Upper lobe of left lung (tissue), 6 donors: Measurements from ENCODE around the gene FLYWCH2. TPM values are rescaled to one million over a fixed set of nuclear protein-coding genes. Genes with fewer than 3 reads are reported as not detected.

Experiments
- ATAC-seq, 2 donors: fragments of 200-7000 bp; cut with Tn5 transposase; one replicate each; pipeline ENCODE4 v1.9.1; 2022; ENCODE audit warnings: mild to moderate bottlenecking in 2 of 2, moderate library complexity in 2 of 2; ENCODE audit not compliant: low FRiP score in 2 of 2
- DNase-seq, 2 donors: peaks; one replicate each; pipeline ENCODE4 v3.0.0-alpha.2; 2019 to 2020
- H3K27ac ChIP-seq, 4 donors: fragments of 200-600 bp; sonication (generic); one replicate each; pipeline ENCODE4 v1.5.1; 2016 to 2019
- H3K27me3 ChIP-seq, 4 donors: fragments of 200-600 bp; sonication (generic); one replicate each; pipeline ENCODE4 v1.5.1; 2017 to 2019
- H3K36me3 ChIP-seq, 4 donors: fragments of 200-600 bp; sonication (generic); one replicate each; pipeline ENCODE4 v1.5.1; 2016 to 2019
- H3K4me1 ChIP-seq, 4 donors: fragments of 200-600 bp; sonication (generic); one replicate each; pipeline ENCODE4 v1.5.1; 2018 to 2019
- H3K4me3 ChIP-seq, 4 donors: fragments of 200-600 bp; sonication (generic); one replicate each; pipeline ENCODE4 v1.5.1; 2017 to 2019; ENCODE audit warnings: mild to moderate bottlenecking in 2 of 4, moderate library complexity in 1 of 4
- H3K9me3 ChIP-seq, 4 donors: fragments of 200-600 bp; sonication (generic); one replicate each; pipeline ENCODE4 v1.5.1; 2018 to 2019
- EP300 ChIP-seq, 4 donors: sonication (generic); formaldehyde crosslinking; IDR thresholded peaks; one replicate each; pipeline ENCODE4 v1.5.1; 2017; ENCODE audit warnings: antibody characterized with exemption in 4 of 4, control low read depth in 2 of 4
- POLR2A ChIP-seq, 4 donors: fragments of 450-650 bp; IDR thresholded peaks; one replicate each; pipeline ENCODE4 v1.5.1; 2016 to 2017; ENCODE audit warnings: antibody characterized with exemption in 4 of 4, mild to moderate bottlenecking in 2 of 4
- POLR2AphosphoS5 ChIP-seq, 2 donors: sonication (generic); formaldehyde crosslinking; IDR thresholded peaks; one replicate each; pipeline ENCODE4 v1.5.1; 2017; ENCODE audit warnings: antibody characterized with exemption in 2 of 2
- WGBS, 2 donors: methylation state at CpG; one replicate each; pipeline ENCODE4 v1.1.5; 2017 to 2018; 5-methylcytosine and 5-hydroxymethylcytosine counted together
- total RNA-seq, 6 donors: library from RNA; depleted of rRNA in 4 of 6; stranded (reverse); fragments of >200 nt in 4 of 6; gene quantifications; one replicate each; pipeline versions ENCODE4 v1.1.0 to v1.2.1, GENCODE V29; 2016 to 2021
- TF ChIP-seq, protein P1 (sequence below), 6 experiments: fragments of 450-650 bp in 4 of 6; fragments of 200-600 bp in 2 of 6; sonication (generic) in 2 of 6; IDR thresholded peaks; one replicate each; pipeline ENCODE4 v1.5.1; 2016 to 2019; ENCODE audit warnings: antibody characterized with exemption in 6 of 6
- donor health status: DM: no; HTN: no; CAD: no; lungs with moderate emphysema.
- donor health status: DM: no; HTN: yes; CAD: no; lungs with severe emphysema.

Gene FLYWCH2
- total RNA-seq, 6 donors from 2014 or later, result 31.2 to 70.1 (median 39.7) TPM

DNA sequence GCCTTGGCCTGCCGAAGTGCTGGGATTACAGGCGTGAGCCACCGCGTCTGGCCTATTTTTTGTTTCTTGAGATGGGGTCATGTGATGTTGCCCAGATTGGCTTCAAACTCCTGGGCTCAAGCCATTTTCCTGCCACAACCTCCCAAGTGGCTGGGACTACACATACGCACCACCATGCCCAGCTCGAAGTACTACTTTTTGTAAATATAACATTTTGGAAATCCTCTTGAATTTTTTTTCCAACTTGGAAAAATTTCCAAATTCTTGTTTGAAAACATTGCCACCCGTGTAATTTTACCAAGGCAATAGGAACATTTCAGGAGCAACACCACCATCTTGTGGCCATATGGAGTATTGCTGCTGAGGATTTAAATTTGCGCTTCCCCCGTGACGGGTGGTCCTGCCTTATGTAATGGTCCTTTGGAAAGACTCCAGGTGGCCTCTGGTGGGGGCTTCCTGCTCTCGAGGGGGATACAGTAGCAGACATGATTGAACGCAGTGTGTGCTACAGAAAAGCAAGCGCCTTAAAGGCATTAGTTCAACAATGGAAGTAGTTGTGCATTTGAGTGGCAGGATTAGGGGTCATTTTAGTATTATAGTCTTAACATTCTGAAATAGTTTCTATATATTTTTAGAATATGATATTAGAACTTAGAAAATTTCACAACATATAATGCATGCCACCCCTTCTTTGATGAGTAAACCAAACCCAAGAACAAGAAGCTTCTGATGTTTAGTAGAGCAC is 36.7 kb downstream of the FLYWCH2 start:
- H3K27ac ChIP-seq, result peak overlapping the region in 3 of 4 donors; percentile 6 to 70 (median 54)
- no peak overlapping the region for H3K4me3 ChIP-seq
- H3K27me3 ChIP-seq, result no peaks in the 10 kb centered on the region
- 12 to 15% methylated on average over 11 to 13 of the region's 13 CpGs for WGBS, 2 donors
- ATAC-seq, result peak; percentile 84 to 90
- H3K36me3 ChIP-seq, result peaks cover 0 to 27% (median 7%) of the 10 kb centered on the region in 4 donors
- no peaks in the 10 kb centered on the region for H3K9me3 ChIP-seq
- TF ChIP-seq, protein P1, sequence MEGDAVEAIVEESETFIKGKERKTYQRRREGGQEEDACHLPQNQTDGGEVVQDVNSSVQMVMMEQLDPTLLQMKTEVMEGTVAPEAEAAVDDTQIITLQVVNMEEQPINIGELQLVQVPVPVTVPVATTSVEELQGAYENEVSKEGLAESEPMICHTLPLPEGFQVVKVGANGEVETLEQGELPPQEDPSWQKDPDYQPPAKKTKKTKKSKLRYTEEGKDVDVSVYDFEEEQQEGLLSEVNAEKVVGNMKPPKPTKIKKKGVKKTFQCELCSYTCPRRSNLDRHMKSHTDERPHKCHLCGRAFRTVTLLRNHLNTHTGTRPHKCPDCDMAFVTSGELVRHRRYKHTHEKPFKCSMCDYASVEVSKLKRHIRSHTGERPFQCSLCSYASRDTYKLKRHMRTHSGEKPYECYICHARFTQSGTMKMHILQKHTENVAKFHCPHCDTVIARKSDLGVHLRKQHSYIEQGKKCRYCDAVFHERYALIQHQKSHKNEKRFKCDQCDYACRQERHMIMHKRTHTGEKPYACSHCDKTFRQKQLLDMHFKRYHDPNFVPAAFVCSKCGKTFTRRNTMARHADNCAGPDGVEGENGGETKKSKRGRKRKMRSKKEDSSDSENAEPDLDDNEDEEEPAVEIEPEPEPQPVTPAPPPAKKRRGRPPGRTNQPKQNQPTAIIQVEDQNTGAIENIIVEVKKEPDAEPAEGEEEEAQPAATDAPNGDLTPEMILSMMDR (IDR thresholded peaks at IDR 0.05), result peak; percentile 89 to 96 (median 90)
- TF ChIP-seq EP300 (IDR thresholded peaks at IDR 0.05), result no peak
- no peak for TF ChIP-seq POLR2A (IDR thresholded peaks at IDR 0.05)
- TF ChIP-seq POLR2AphosphoS5 (IDR thresholded peaks at IDR 0.05), result peak in 1 of 2 donors; percentile 19
- DNase-seq, result peak in 1 of 2 donors; percentile 36
- peaks cover 0 to 8% (median 2%) of the 10 kb centered on the region in 4 donors for H3K4me1 ChIP-seq

DNA sequence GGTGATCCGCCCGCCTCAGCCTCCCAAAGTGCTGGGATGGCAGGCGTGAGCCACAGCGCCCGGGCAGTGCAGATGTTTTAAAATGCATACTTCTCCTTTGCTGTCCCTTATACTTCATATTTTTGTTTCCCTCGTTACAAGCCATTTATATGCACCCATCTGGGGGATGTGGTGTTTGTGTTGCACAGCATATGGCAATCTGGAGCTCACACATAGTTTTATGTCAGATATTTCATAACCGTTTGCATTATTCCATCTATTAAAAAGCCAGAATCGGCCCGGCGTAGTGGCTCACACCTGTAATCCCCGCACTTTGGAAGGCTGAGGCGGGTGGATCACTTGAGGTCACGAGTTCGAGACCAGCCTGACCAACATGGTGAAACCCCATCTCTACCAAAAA is 40.5 kb downstream of the FLYWCH2 start:
- Histone ChIP-seq H3K36me3 (peaks cover 0 to 6% (median 5%) of the 10 kb centered on the region in 4 donors), H3K4me1 (peaks cover 0 to 14% (median 6%) of the 10 kb centered on the region in 4 donors), H3K4me3 (no peak overlapping the region), H3K27me3 (no peaks in the 10 kb centered on the region), H3K9me3 (no peaks in the 10 kb centered on the region), H3K27ac (no peak overlapping the region)
- 86 to 91% methylated on average over 14 of the region's 14 CpGs for WGBS, 2 donors
- ATAC-seq, result no peak
- TF ChIP-seq EP300 (IDR thresholded peaks at IDR 0.05) (no peak), POLR2A (IDR thresholded peaks at IDR 0.05) (no peak), POLR2AphosphoS5 (IDR thresholded peaks at IDR 0.05) (no peak)
- TF ChIP-seq, protein P1 (IDR thresholded peaks at IDR 0.05), result no peak
- DNase-seq, result no peak

DNA sequence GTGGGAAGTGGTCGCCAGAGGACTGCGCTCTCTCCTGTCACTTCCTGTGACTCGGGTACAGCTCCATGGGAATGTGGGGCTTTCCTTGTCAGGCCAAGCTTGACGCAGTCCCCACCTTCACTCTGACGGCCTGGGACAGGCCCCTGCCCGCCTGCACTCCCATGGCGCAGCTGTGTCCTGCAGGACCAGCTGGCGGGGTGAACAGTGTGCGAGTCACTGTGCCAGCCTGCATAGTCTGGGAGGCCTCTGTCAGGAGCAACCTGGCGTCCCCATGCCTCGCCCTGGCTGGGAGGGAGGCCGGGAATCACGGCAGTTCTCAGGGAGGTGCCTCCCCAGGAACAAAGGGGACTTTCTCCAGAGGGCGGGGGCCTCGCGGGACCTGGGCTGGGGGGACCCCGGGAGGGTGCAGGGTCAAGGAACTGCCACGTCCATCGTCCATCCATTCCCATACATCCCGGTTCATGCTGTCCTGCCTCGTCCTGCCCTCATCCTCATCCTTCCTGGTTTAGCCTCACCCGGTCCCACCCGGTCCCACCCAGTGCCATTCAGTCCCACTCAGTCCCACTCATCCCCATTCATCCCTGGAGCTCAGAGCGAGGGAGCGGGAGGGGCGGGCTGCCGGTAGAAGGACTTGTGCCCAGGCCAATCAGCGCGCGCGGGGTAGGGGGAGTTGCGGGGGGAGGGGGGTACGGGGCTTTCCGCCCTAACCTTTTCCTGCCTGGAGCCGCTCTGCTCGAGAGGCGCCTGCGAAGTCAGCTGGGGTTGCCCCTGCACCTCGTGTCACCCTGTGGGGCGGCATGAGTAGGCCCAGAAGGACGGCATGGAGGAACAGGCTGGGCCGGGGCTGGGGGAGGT is 42.1 kb downstream of the FLYWCH2 start:
- Histone ChIP-seq H3K27ac (no peak overlapping the region), H3K9me3 (no peaks in the 10 kb centered on the region), H3K4me1 (peaks cover 0 to 8% (median 3%) of the 10 kb centered on the region in 4 donors), H3K4me3 (no peak overlapping the region), H3K27me3 (no peaks in the 10 kb centered on the region), H3K36me3 (peaks cover 6 to 14% (median 13%) of the 10 kb centered on the region in 4 donors)
- ATAC-seq (no peak), DNase-seq (peak in 1 of 2 donors; percentile 69)
- TF ChIP-seq POLR2A (IDR thresholded peaks at IDR 0.05) (no peak), EP300 (IDR thresholded peaks at IDR 0.05) (no peak), POLR2AphosphoS5 (IDR thresholded peaks at IDR 0.05) (no peak)
- TF ChIP-seq, protein P1 (IDR thresholded peaks at IDR 0.05), result no peak
- 73 to 83% methylated on average over 26 to 40 of the region's 42 CpGs for WGBS, 2 donors

DNA sequence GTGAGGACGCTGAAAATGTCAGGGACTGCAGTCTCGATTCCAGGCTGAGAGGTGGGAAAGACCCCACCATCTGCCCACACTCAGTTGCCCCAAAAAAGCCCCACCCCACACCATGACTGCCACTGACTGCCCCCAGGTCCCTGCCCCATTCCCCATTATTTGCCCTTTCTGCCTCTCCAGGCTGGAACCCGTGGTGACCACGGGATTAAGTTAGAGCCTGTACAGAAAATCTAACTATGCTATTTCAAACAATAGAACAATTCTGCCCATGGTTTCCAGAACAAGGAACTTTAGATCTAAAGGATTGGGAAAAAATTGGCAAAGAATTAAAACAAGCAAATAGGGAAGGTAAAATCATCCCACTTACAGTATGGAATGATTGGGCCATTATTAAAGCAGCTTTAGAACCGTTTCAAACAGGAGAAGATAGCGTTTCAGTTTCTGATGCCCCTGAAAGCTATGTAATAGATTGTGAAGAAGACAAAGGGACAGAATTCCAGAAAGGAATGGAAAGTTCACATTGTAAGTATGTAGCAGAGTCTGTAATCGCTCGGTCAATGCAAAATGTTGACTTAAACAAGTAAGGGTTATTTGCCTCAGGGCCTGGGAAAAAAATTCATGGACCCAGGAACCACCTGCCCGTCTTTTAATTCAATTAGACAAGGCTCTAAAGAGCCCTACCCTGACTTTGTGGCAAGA is 43.1 kb downstream of the FLYWCH2 start:
- H3K4me3 ChIP-seq, result no peak overlapping the region
- WGBS, 2 donors, result 71 to 76% methylated on average over 9 of the region's 9 CpGs
- peaks cover 8 to 24% (median 18%) of the 10 kb centered on the region in 4 donors for H3K36me3 ChIP-seq
- H3K27me3 ChIP-seq, result no peaks in the 10 kb centered on the region
- peaks cover 0 to 8% (median 3%) of the 10 kb centered on the region in 4 donors for H3K4me1 ChIP-seq
- ATAC-seq (no peak), DNase-seq (no peak)
- TF ChIP-seq EP300 (IDR thresholded peaks at IDR 0.05) (no peak), POLR2AphosphoS5 (IDR thresholded peaks at IDR 0.05) (no peak), POLR2A (IDR thresholded peaks at IDR 0.05) (no peak)
- TF ChIP-seq, protein P1 (IDR thresholded peaks at IDR 0.05), result no peak
- no peak overlapping the region for H3K27ac ChIP-seq
- H3K9me3 ChIP-seq, result no peaks in the 10 kb centered on the region
